Measurements from ENCODE around the gene UQCC5. TPM values are rescaled to one million over a fixed set of nuclear protein-coding genes. Genes with fewer than 3 reads are reported as not detected.
"Not testable (repeated sequence)": the region's sequence is repeated elsewhere in the genome, so short reads cannot be mapped to it uniquely, and the experiment has no call there.

Gene UQCC5
- total RNA-seq, 3 donors from 2014 or later: 16.1 to 18.1 (median 17.1) TPM

- TF ChIP-seq CTCF (IDR thresholded peaks at IDR 0.05): no peak
- H3K4me3 ChIP-seq: no peak overlapping the region
- DNase-seq (peak in 2 of 3 donors; percentile 23 to 45), ATAC-seq (no peak)
- no peaks in the 10 kb centered on the region for H3K4me1 ChIP-seq (ENCODE audit: low read depth)
- intact Hi-C loops (cut with DNase I, micrococcal nuclease): no loop called here
- H3K9me3 ChIP-seq: no peaks in the 10 kb centered on the region
- no peaks in the 10 kb centered on the region for H3K36me3 ChIP-seq (ENCODE audit: low read depth)
Observed at GRCh38 chr3:52523386-52524257, 12.8 kb upstream of the UQCC5 start.

GRCh38 chr3:52524258-52524751 is 12.1 kb upstream of the UQCC5 start:
- no peaks in the 10 kb centered on the region for H3K36me3 ChIP-seq (ENCODE audit: low read depth)
- no peak overlapping the region for H3K4me3 ChIP-seq

GRCh38 chr3:52524752-52525679 is 11.4 kb upstream of the UQCC5 start:
- Histone ChIP-seq H3K36me3 (ENCODE audit: low read depth) (no peaks in the 10 kb centered on the region), H3K4me3 (no peak overlapping the region), H3K9me3 (no peaks in the 10 kb centered on the region), H3K4me1 (ENCODE audit: low read depth) (no peaks in the 10 kb centered on the region)
- ATAC-seq (no peak), DNase-seq (peak in 2 of 3 donors; percentile 20 to 55)
- TF ChIP-seq CTCF (IDR thresholded peaks at IDR 0.05): no peak
- intact Hi-C loops (cut with DNase I, micrococcal nuclease): no loop called here

More at GRCh38 chr3:52524258-52524751, 12.1 kb upstream of the UQCC5 start:
- intact Hi-C loops (cut with DNase I, micrococcal nuclease): no loop called here
- H3K4me1 ChIP-seq (ENCODE audit: low read depth): no peaks in the 10 kb centered on the region
- DNase-seq (peak in 1 of 3 donors; percentile 45), ATAC-seq (no peak)
- no peak for TF ChIP-seq CTCF (IDR thresholded peaks at IDR 0.05)
- H3K9me3 ChIP-seq: no peaks in the 10 kb centered on the region

GRCh38 chr3:52525680-52526561 is 10.5 kb upstream of the UQCC5 start:
- H3K4me1 ChIP-seq (ENCODE audit: low read depth): no peaks in the 10 kb centered on the region
- no peaks in the 10 kb centered on the region for H3K9me3 ChIP-seq
- H3K36me3 ChIP-seq (ENCODE audit: low read depth): no peaks in the 10 kb centered on the region
- intact Hi-C loops (cut with DNase I, micrococcal nuclease): no loop called here
- DNase-seq (peak in 2 of 3 donors; percentile 9 to 24), ATAC-seq (no peak)
- H3K4me3 ChIP-seq: no peak overlapping the region
- no peak for TF ChIP-seq CTCF (IDR thresholded peaks at IDR 0.05)

- H3K9me3 ChIP-seq; H3K36me3 ChIP-seq (ENCODE audit: low read depth); intact Hi-C loops (cut with DNase I, micrococcal nuclease); DNase-seq; ATAC-seq; H3K4me3 ChIP-seq; H3K4me1 ChIP-seq (ENCODE audit: low read depth): not testable (repeated sequence)
Observed at GRCh38 chr3:52526671-52527038, 9.8 kb upstream of the UQCC5 start.

Measured in mucosa of descending colon (tissue), 3 donors.